Thyroid gland (tissue), 4 donors: ENCODE measurements around the gene GARNL3.

ENCODE experiments used
- CTCF ChIP-seq, 6 experiments: fragments of 200-600 bp in 3 of 6; fragments of 450-650 bp in 3 of 6; sonication (generic) in 3 of 6; IDR thresholded peaks; one replicate each; pipeline ENCODE4 v1.5.1; 2016 to 2019; ENCODE audit warnings: antibody characterized with exemption in 6 of 6, mild to moderate bottlenecking in 2 of 6, inconsistent platforms in 1 of 6, moderate library complexity in 1 of 6
- POLR2A ChIP-seq, 2 donors: fragments of 450-650 bp; IDR thresholded peaks; one replicate each; pipeline ENCODE4 v1.6.1; 2017; ENCODE audit warnings: antibody characterized with exemption in 2 of 2, mild to moderate bottlenecking in 2 of 2, moderate library complexity in 1 of 2

GRCh38 chr9:127222388-127223095, 42.0 kb upstream of the GARNL3 start:
- no peak for TF ChIP-seq CTCF (IDR thresholded peaks at IDR 0.05)
- no peak for TF ChIP-seq POLR2A (IDR thresholded peaks at IDR 0.05)
